HEK293 (cell line): ENCODE results near the gene FLACC1.

Experiments used
- CTCF ChIA-PET: fragments of 350-600 bp; formaldehyde crosslinking; extraction: SDS; loops from one replicate; lab custom pipeline; 2021; ENCODE audit warnings: antibody characterized with exemption; lab: Yijun Ruan, JAX
- POLR2A ChIA-PET: fragments of 300-600 bp; formaldehyde crosslinking; extraction: SDS; loops from one replicate; lab custom pipeline; 2020; ENCODE audit warnings: antibody characterized with exemption, inconsistent platforms; lab: Yijun Ruan, JAX
- H3K27ac ChIP-seq: fragments of 200-500 bp; sonication (Bioruptor generic); 2 replicates; pipeline ENCODE4 v1.5.1; 2014; ENCODE audit warnings: low read depth, low read length, control low read depth, inconsistent platforms; ENCODE audit errors: extremely low read depth
- H3K36me3 ChIP-seq, 2 experiments: fragments of 200-500 bp in 1 of 2; sonication (Bioruptor generic) in 1 of 2; 1 replicate in 1 of 2; 2 replicates in 1 of 2; pipeline ENCODE4 v1.5.1; 2014 to 2017; ENCODE audit warnings: inconsistent platforms in 2 of 2, low read length in 2 of 2; ENCODE audit not compliant: control insufficient read depth in 2 of 2, insufficient read depth in 1 of 2
- H3K4me1 ChIP-seq: fragments of 200-500 bp; sonication (Bioruptor generic); 2 replicates; pipeline ENCODE4 v1.5.1; 2014; ENCODE audit warnings: mild to moderate bottlenecking, low read length, inconsistent platforms; ENCODE audit not compliant: control insufficient read depth, insufficient read depth
- H3K4me3 ChIP-seq: 2 replicates; pipeline ENCODE4 v1.5.1; 2011; ENCODE audit warnings: low read depth, mild to moderate bottlenecking, control low read depth, low read length, moderate library complexity
- H3K9me3 ChIP-seq: fragments of 200-500 bp; sonication (Bioruptor generic); 2 replicates; pipeline ENCODE4 v1.5.1; 2014; ENCODE audit warnings: low read depth, low read length, inconsistent platforms; ENCODE audit not compliant: control insufficient read depth, insufficient read depth
- HOXA7 ChIP-seq: sonication (generic); formaldehyde crosslinking; IDR thresholded peaks from 2 replicates; pipeline ENCODE4 v1.8.1; 2022; ENCODE audit warnings: missing genetic modification reagents, borderline replicate concordance
- PRDM1 ChIP-seq: fragments of 450-650 bp; formaldehyde crosslinking; IDR thresholded peaks from 2 replicates; pipeline ENCODE4; 2016; ENCODE audit warnings: missing biosample characterization, missing genetic modification characterization
- ZFP69B ChIP-seq: fragments of 450-650 bp; formaldehyde crosslinking; IDR thresholded peaks from 2 replicates; pipeline ENCODE4 v1.5.1; 2016; ENCODE audit warnings: missing biosample characterization, missing genetic modification characterization
- ZNF148 ChIP-seq: fragments of 450-650 bp; formaldehyde crosslinking; IDR thresholded peaks from 2 replicates; pipeline ENCODE4 v1.5.0; 2017; ENCODE audit warnings: missing biosample characterization, missing genetic modification characterization, borderline replicate concordance
- ZNF155 ChIP-seq: fragments of 450-650 bp; formaldehyde crosslinking; IDR thresholded peaks from 2 replicates; pipeline ENCODE4 v1.5.1; 2016; ENCODE audit warnings: missing biosample characterization, missing genetic modification characterization
- ZNF274 ChIP-seq, 2 experiments: fragments of 200-500 bp in 1 of 2; fragments of 450-650 bp in 1 of 2; sonication (Bioruptor generic) in 1 of 2; formaldehyde crosslinking in 1 of 2; IDR thresholded peaks; 2 replicates each; pipeline versions ENCODE4 v1.5.1 to v1.6.1; 2014 to 2016; ENCODE audit warnings: borderline replicate concordance in 1 of 2, inconsistent platforms in 1 of 2, low read length in 1 of 2, missing biosample characterization in 1 of 2, missing genetic modification characterization in 1 of 2
- ZNF341 ChIP-seq: fragments of 450-650 bp; formaldehyde crosslinking; IDR thresholded peaks from 2 replicates; pipeline ENCODE4; 2016; ENCODE audit warnings: low read depth, missing biosample characterization, missing genetic modification characterization
- ZNF548 ChIP-seq: fragments of 450-650 bp; formaldehyde crosslinking; IDR thresholded peaks from 2 replicates; pipeline ENCODE4 v1.5.1; 2016; ENCODE audit warnings: missing biosample characterization, missing genetic modification characterization
- ZXDB ChIP-seq: fragments of 450-650 bp; formaldehyde crosslinking; IDR thresholded peaks from 2 replicates; pipeline ENCODE4 v1.5.1; 2016; ENCODE audit warnings: missing biosample characterization, missing genetic modification characterization
- TF ChIP-seq, protein P1 (sequence below): fragments of 450-650 bp; formaldehyde crosslinking; IDR thresholded peaks from 2 replicates; pipeline ENCODE4 v1.5.1; 2016; ENCODE audit warnings: missing biosample characterization, missing genetic modification characterization
- TF ChIP-seq, protein P2 (sequence below): fragments of 450-650 bp; formaldehyde crosslinking; IDR thresholded peaks from 2 replicates; pipeline ENCODE4 v1.5.1; 2016; ENCODE audit warnings: missing biosample characterization, missing genetic modification characterization
- TF ChIP-seq, protein P3 (sequence below): fragments of 450-650 bp; formaldehyde crosslinking; IDR thresholded peaks from 2 replicates; pipeline ENCODE4 v1.5.1; 2016; ENCODE audit warnings: missing biosample characterization, missing genetic modification characterization
- TF ChIP-seq, protein P4 (sequence below): fragments of 450-650 bp; formaldehyde crosslinking; IDR thresholded peaks from 2 replicates; pipeline ENCODE4 v1.5.1; 2016; ENCODE audit warnings: missing biosample characterization, missing genetic modification characterization

The FLACC1 gene

DNA sequence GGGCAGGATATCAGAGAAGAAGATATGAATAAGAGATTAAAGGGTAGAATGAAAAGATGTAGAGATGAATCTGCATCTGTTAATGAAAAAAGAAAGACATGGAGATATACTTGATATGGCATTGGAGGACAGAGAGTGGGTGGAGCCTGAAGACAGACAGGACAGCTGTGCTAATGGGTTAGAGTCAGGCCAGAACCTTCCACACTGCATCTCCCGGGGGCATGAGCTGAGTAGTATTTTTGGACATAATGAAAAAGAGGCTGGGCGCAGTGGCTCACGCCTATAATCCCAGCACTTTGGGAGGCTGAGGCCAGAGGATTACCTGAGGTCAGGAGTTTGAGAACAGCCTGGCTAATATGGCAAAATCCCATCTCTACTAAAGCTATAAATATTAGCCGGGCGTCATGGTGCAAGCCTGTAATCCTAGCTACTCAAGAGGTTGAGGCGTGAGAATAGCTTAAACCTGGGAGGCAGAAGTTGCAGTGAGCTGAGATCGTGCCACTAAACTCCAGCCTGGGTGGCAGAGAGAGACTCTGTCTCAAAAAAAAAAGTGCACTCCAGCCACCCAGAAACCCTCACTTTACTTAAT lies 11.4 kb downstream of the FLACC1 start:
- no peak overlapping the region for H3K4me3 ChIP-seq
- no peaks in the 10 kb centered on the region for H3K9me3 ChIP-seq
- POLR2A ChIA-PET: no interaction called here
- H3K27ac ChIP-seq: no peak overlapping the region
- no peaks in the 10 kb centered on the region for H3K4me1 ChIP-seq
- TF ChIP-seq PRDM1 (tag by site-specific recombination) (no peak), HOXA7 (no peak), ZNF548 (tag by site-specific recombination) (no peak), ZNF155 (tag by site-specific recombination) (no peak), ZXDB (tag by site-specific recombination) (no peak), ZNF148 (no peak), ZFP69B (tag by site-specific recombination) (no peak), ZNF341 (tag by site-specific recombination) (no peak)
- TF ChIP-seq, protein P1, sequence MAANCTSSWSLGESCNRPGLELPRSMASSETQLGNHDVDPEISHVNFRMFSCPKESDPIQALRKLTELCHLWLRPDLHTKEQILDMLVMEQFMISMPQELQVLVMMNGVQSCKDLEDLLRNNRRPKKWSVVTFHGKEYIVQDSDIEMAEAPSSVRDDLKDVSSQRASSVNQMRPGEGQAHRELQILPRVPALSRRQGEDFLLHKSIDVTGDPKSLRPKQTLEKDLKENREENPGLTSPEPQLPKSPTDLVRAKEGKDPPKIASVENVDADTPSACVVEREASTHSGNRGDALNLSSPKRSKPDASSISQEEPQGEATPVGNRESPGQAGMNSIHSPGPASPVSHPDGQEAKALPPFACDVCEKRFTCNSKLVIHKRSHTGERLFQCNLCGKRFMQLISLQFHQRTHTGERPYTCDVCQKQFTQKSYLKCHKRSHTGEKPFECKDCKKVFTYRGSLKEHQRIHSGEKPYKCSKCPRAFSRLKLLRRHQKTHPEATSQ: no peak
- TF ChIP-seq, protein P2, sequence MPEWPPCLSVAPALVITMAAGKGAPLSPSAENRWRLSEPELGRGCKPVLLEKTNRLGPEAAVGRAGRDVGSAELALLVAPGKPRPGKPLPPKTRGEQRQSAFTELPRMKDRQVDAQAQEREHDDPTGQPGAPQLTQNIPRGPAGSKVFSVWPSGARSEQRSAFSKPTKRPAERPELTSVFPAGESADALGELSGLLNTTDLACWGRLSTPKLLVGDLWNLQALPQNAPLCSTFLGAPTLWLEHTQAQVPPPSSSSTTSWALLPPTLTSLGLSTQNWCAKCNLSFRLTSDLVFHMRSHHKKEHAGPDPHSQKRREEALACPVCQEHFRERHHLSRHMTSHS: no peak
- TF ChIP-seq, protein P3, sequence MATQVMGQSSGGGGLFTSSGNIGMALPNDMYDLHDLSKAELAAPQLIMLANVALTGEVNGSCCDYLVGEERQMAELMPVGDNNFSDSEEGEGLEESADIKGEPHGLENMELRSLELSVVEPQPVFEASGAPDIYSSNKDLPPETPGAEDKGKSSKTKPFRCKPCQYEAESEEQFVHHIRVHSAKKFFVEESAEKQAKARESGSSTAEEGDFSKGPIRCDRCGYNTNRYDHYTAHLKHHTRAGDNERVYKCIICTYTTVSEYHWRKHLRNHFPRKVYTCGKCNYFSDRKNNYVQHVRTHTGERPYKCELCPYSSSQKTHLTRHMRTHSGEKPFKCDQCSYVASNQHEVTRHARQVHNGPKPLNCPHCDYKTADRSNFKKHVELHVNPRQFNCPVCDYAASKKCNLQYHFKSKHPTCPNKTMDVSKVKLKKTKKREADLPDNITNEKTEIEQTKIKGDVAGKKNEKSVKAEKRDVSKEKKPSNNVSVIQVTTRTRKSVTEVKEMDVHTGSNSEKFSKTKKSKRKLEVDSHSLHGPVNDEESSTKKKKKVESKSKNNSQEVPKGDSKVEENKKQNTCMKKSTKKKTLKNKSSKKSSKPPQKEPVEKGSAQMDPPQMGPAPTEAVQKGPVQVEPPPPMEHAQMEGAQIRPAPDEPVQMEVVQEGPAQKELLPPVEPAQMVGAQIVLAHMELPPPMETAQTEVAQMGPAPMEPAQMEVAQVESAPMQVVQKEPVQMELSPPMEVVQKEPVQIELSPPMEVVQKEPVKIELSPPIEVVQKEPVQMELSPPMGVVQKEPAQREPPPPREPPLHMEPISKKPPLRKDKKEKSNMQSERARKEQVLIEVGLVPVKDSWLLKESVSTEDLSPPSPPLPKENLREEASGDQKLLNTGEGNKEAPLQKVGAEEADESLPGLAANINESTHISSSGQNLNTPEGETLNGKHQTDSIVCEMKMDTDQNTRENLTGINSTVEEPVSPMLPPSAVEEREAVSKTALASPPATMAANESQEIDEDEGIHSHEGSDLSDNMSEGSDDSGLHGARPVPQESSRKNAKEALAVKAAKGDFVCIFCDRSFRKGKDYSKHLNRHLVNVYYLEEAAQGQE: no peak
- CTCF ChIA-PET: interaction anchor here (0.7 to 0.8 kb wide), 4 partner anchors 18 to 373 kb away, joined by 3 to 4 read pairs (median 3); no protein-coding TSS in a partner anchor
- H3K36me3 ChIP-seq: no peaks in the 10 kb centered on the region

DNA sequence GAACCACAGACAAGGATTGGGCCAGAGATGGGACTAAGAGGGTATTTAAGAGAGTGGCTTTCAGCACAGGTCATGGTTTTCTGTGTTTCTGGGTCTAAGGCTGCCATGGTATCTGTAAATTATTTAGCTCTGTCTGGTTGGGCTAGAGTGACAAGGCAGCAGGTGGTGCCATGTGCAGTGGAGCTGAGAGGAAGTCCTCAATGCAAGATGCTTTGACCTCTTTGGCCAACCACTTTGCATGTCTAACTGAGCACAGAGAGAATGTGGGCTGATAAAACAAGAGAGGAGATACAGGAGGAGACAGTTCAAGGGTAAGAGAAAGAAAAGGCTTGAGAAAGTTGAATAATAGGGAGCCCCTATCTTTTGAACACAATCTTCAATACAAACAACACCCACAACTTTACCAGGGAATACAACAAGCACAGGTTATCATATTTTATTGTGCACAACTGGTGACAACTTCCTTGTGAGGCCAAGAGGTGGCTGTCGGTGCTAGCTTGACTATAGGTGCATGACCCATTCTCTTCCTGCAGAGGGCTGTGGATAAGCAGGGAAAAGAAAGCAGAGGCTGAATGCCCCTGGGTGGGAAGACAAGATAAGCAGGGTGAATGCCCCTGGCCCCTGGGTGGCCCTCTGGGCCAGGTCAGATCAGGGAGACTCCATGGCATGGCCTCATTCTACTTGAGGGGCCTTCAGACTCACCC lies 12.3 kb downstream of the FLACC1 start:
- no peaks in the 10 kb centered on the region for H3K4me1 ChIP-seq
- ChIA-PET POLR2A (no interaction called here), CTCF (interaction anchor here (1.4 kb wide), 1 partner anchor 113 kb away, joined by 5 read pairs; no protein-coding TSS in a partner anchor)
- no peak overlapping the region for H3K27ac ChIP-seq
- no peaks in the 10 kb centered on the region for H3K36me3 ChIP-seq
- H3K9me3 ChIP-seq: no peaks in the 10 kb centered on the region
- TF ChIP-seq ZNF274 (IDR thresholded peaks at IDR 0.05; ENCODE audit: low read length): no peak
- no peak for TF ChIP-seq ZNF274 (tag by site-specific recombination; IDR thresholded peaks at IDR 0.05; ENCODE audit: borderline replicate concordance)
- TF ChIP-seq, protein P4, sequence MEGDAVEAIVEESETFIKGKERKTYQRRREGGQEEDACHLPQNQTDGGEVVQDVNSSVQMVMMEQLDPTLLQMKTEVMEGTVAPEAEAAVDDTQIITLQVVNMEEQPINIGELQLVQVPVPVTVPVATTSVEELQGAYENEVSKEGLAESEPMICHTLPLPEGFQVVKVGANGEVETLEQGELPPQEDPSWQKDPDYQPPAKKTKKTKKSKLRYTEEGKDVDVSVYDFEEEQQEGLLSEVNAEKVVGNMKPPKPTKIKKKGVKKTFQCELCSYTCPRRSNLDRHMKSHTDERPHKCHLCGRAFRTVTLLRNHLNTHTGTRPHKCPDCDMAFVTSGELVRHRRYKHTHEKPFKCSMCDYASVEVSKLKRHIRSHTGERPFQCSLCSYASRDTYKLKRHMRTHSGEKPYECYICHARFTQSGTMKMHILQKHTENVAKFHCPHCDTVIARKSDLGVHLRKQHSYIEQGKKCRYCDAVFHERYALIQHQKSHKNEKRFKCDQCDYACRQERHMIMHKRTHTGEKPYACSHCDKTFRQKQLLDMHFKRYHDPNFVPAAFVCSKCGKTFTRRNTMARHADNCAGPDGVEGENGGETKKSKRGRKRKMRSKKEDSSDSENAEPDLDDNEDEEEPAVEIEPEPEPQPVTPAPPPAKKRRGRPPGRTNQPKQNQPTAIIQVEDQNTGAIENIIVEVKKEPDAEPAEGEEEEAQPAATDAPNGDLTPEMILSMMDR (tag by site-specific recombination): peak; percentile 14; the same call in 1 of the 2 replicates
- no peak overlapping the region for H3K4me3 ChIP-seq
